A549 (cell line): ENCODE measurements around the gene IL33. TPM values are rescaled to one million over a fixed set of nuclear protein-coding genes. Genes with fewer than 3 reads are reported as not detected.

ENCODE experiments used
- ATAC-seq, 2 experiments: fragments of 200-7000 bp in 1 of 2; fragments of >200 bp in 1 of 2; cut with Nextera tagmentation in 1 of 2; cut with Tn5 transposase in 1 of 2; 3 replicates each; pipeline versions ENCODE4 v1.8.0 to v1.9.1; 2018 to 2020; ENCODE audit warnings: mild to moderate bottlenecking in 1 of 2, moderate library complexity in 1 of 2
- CTCF ChIA-PET: fragments of 300-600 bp; sonication (Branson Sonifier 250); formaldehyde crosslinking; extraction: SDS; loops from one replicate; lab custom pipeline; 2021; ENCODE audit warnings: antibody characterized with exemption, inconsistent platforms; lab: Yijun Ruan, JAX
- POLR2A ChIA-PET: fragments of 350-600 bp; formaldehyde crosslinking; extraction: SDS; loops from one replicate; lab custom pipeline; 2021; ENCODE audit warnings: antibody characterized with exemption, inconsistent platforms; lab: Yijun Ruan, JAX
- DNase-seq, 2 experiments: peaks; one replicate each; pipeline versions ENCODE4 v3.0.0 to v3.0.0-alpha.2; 2011 to 2016; ENCODE audit warnings: low read depth in 1 of 2, low spot score in 1 of 2
- FAIRE-seq: peaks from 2 replicates; lab custom pipeline; 2011; peaks lifted over from hg19 to GRCh38; lab: Jason Lieb, UNC
- H3K27ac ChIP-seq, 2 experiments: fragments of >200 bp; sonication (Bioruptor Twin); formaldehyde crosslinking; 3 replicates each; pipeline ENCODE4 v1.5.1; 2016 to 2017
- H3K4me1 ChIP-seq: fragments of >200 bp; sonication (Bioruptor Twin); formaldehyde crosslinking; 3 replicates; pipeline ENCODE4 v1.6.1; 2016
- H3K4me2 ChIP-seq: fragments of >200 bp; sonication (Bioruptor Twin); formaldehyde crosslinking; 3 replicates; pipeline ENCODE4 v1.6.1; 2016
- H3K4me3 ChIP-seq: fragments of >200 bp; sonication (Bioruptor Twin); formaldehyde crosslinking; 3 replicates; pipeline ENCODE4 v1.5.1; 2016
- H3K9me3 ChIP-seq: fragments of >200 bp; sonication (Bioruptor Twin); formaldehyde crosslinking; 3 replicates; pipeline ENCODE4 v1.6.1; 2016
- ATOH8 ChIP-seq: fragments of 250-450 bp; sonication (Bioruptor Pico); IDR thresholded peaks from 2 replicates; pipeline ENCODE4 v1.5.0; 2020; ENCODE audit warnings: low read depth, mild to moderate bottlenecking, moderate library complexity
- BCL3 ChIP-seq: fragments of >200 bp; sonication (Bioruptor Twin); formaldehyde crosslinking; IDR thresholded peaks from 3 replicates; pipeline ENCODE4 v1.6.1; 2016
- CHD2 ChIP-seq: fragments of 150-350 bp; IDR thresholded peaks from 2 replicates; pipeline ENCODE4 v1.6.1; 2014; ENCODE audit warnings: low read length; ENCODE audit not compliant: partially characterized antibody
- CHD4 ChIP-seq: fragments of 200-600 bp; sonication (generic); IDR thresholded peaks from 2 replicates; pipeline ENCODE4 v1.6.1; 2016; ENCODE audit warnings: antibody characterized with exemption, mild to moderate bottlenecking, borderline replicate concordance
- ELK1 ChIP-seq: fragments of 150-350 bp; IDR thresholded peaks from 2 replicates; pipeline ENCODE4 v1.6.1; 2014; ENCODE audit warnings: low read depth, mild to moderate bottlenecking, low read length
- EP300 ChIP-seq, 2 experiments: fragments of >200 bp; sonication (Bioruptor Twin); formaldehyde crosslinking; IDR thresholded peaks; 2 replicates in 1 of 2; 3 replicates in 1 of 2; pipeline ENCODE4 v1.6.1; 2016 to 2017
- ESRRA ChIP-seq: fragments of 150-350 bp; IDR thresholded peaks from 2 replicates; pipeline ENCODE4 v1.6.1; 2014; ENCODE audit warnings: mild to moderate bottlenecking, low read length, borderline replicate concordance
- GATA3 ChIP-seq: IDR thresholded peaks from 2 replicates; pipeline ENCODE4 v1.6.1; 2012; ENCODE audit warnings: borderline replicate concordance
- HOXA7 ChIP-seq: fragments of 250-450 bp; sonication (Bioruptor Pico); IDR thresholded peaks from 2 replicates; pipeline ENCODE4 v1.5.0; 2020; ENCODE audit warnings: mild to moderate bottlenecking, moderate library complexity
- JUNB ChIP-seq: fragments of >200 bp; sonication (Bioruptor Twin); formaldehyde crosslinking; IDR thresholded peaks from 2 replicates; pipeline ENCODE4 v1.6.1; 2016
- KDM1A ChIP-seq: fragments of 200-600 bp; sonication (generic); IDR thresholded peaks from 2 replicates; pipeline ENCODE4 v1.6.1; 2016; ENCODE audit warnings: low read depth, mild to moderate bottlenecking
- MAFK ChIP-seq: fragments of 450-650 bp; IDR thresholded peaks from 2 replicates; pipeline ENCODE4 v1.6.1; 2014; ENCODE audit not compliant: partially characterized antibody
- MYC ChIP-seq: IDR thresholded peaks from 2 replicates; pipeline ENCODE4 v1.6.1; 2012; ENCODE audit warnings: mild to moderate bottlenecking, inconsistent platforms, low read length, improper control_type of control experiment, borderline replicate concordance
- NPAS2 ChIP-seq: fragments of 250-450 bp; sonication (Bioruptor Pico); IDR thresholded peaks from 2 replicates; pipeline ENCODE4 v1.8.0; 2022; ENCODE audit warnings: mild to moderate bottlenecking, moderate library complexity, borderline replicate concordance
- PBX3 ChIP-seq: IDR thresholded peaks from 2 replicates; pipeline ENCODE4 v1.6.1; 2012
- PHF8 ChIP-seq: fragments of 200-600 bp; sonication (generic); IDR thresholded peaks from 2 replicates; pipeline ENCODE4 v1.6.1; 2016; ENCODE audit warnings: low read depth, mild to moderate bottlenecking, antibody characterized with exemption, moderate library complexity, borderline replicate concordance
- RCOR1 ChIP-seq: fragments of 150-350 bp; IDR thresholded peaks from 2 replicates; pipeline ENCODE4 v1.6.1; 2014; ENCODE audit warnings: antibody characterized with exemption, low read length, low read depth
- REST ChIP-seq: fragments of 200-600 bp; sonication (generic); IDR thresholded peaks from 2 replicates; pipeline ENCODE4 v1.6.1; 2016; ENCODE audit warnings: antibody characterized with exemption, mild to moderate bottlenecking, moderate library complexity
- ZC3H11A ChIP-seq: fragments of 450-650 bp; IDR thresholded peaks from 2 replicates; pipeline ENCODE4 v1.6.1; 2014; ENCODE audit warnings: antibody characterized with exemption, mild to moderate bottlenecking
- ZFP36 ChIP-seq: fragments of 450-650 bp; IDR thresholded peaks from 2 replicates; pipeline ENCODE4 v1.6.1; 2014; ENCODE audit warnings: borderline replicate concordance; ENCODE audit not compliant: partially characterized antibody
- ZNF302 ChIP-seq: fragments of 250-450 bp; sonication (Bioruptor Pico); IDR thresholded peaks from 2 replicates; pipeline ENCODE4 v1.9.0; 2021; ENCODE audit warnings: inconsistent platforms, mild to moderate bottlenecking, moderate library complexity
- ZSCAN20 ChIP-seq: fragments of 250-450 bp; sonication (Bioruptor Pico); IDR thresholded peaks from 2 replicates; pipeline ENCODE4 v1.8.0; 2022; ENCODE audit warnings: mild to moderate bottlenecking, moderate library complexity
- WGBS: methylation state at CpG from one replicate; pipeline ENCODE4 v1.1.6; 2017; ENCODE audit errors: missing lambda C conversion rate; 5-methylcytosine and 5-hydroxymethylcytosine counted together
- polyA plus RNA-seq, 4 experiments: library from polyadenylated mRNA; depleted of rRNA in 3 of 4; stranded (reverse); fragments of >200 nt; fragmentation: RNase III in 1 of 4; extraction: RNeasy Plus Mini Kit Qiagen cat#74134 plus additional on column Dnase treatment in 1 of 4; gene quantifications; 2 replicates in 3 of 4; 3 replicates in 1 of 4; pipeline ENCODE4 v1.2.3, GENCODE V29; 2011 to 2017

Gene IL33
- polyA plus RNA-seq, 2 of the 4 experiments (the other 2 are of a cell fraction) = 0.31 to 0.72 TPM

- Histone ChIP-seq H3K9me3 (peaks cover 3% of the 10 kb centered on the region; the same call in 1 of the 3 replicates), H3K4me3 (no peak overlapping the region), H3K4me2 (no peak overlapping the region), H3K27ac (no peak overlapping the region), H3K4me1 (0 out of 3 replicates have a peak, but pooled peaks cover 6% of the 10 kb centered on the region)
- ChIA-PET CTCF (interaction anchor here (1.0 kb wide), 1 partner anchor 136 kb away, joined by 3 read pairs; no protein-coding TSS in a partner anchor), POLR2A (no interaction called here)
- TF ChIP-seq JUNB = no peak
- no peak for TF ChIP-seq NPAS2 (CRISPR knock-in tag)
- TF ChIP-seq REST = no peak
- TF ChIP-seq BCL3 = no peak
- TF ChIP-seq HOXA7 (CRISPR knock-in tag) = no peak
- TF ChIP-seq ZSCAN20 (CRISPR knock-in tag) = no peak
- TF ChIP-seq CHD4 = no peak
- TF ChIP-seq ZNF302 (CRISPR knock-in tag) = no peak
- TF ChIP-seq ESRRA = no peak
- TF ChIP-seq PHF8 = no peak
- TF ChIP-seq GATA3 = no peak
- DNase-seq (no peak), ATAC-seq (no peak), FAIRE-seq (no peak)
- WGBS = 77% methylated on average over 3 of the region's 3 CpGs
These were observed 395 bp downstream of the IL33 start for GRCh38 chr9:6216002-6216401.

- H3K27ac ChIP-seq = no peak overlapping the region
- no peak for FAIRE-seq
- H3K4me1 ChIP-seq = 0 out of 3 replicates have a peak, but pooled peaks cover 6% of the 10 kb centered on the region
- H3K4me3 ChIP-seq = no peak overlapping the region
- DNase-seq = no peak
- TF ChIP-seq ZC3H11A = no peak
- no peak for TF ChIP-seq PBX3
- TF ChIP-seq ATOH8 (CRISPR knock-in tag) = no peak
- TF ChIP-seq CHD2 = no peak
- no peak for TF ChIP-seq CHD4
- TF ChIP-seq JUNB = no peak
- no peak for TF ChIP-seq MYC
- no peak for TF ChIP-seq RCOR1
- no peak for TF ChIP-seq ESRRA
- TF ChIP-seq HOXA7 (CRISPR knock-in tag) = no peak
- TF ChIP-seq EP300 (IDR thresholded peaks at IDR 0.05) = no peak
- no peak for TF ChIP-seq ZFP36
- no peak for TF ChIP-seq KDM1A
- no peak for TF ChIP-seq ELK1
- TF ChIP-seq ZSCAN20 (CRISPR knock-in tag) = no peak
- no peak for TF ChIP-seq MAFK
- TF ChIP-seq, all 56 proteins: peak for 0
- no peak for ATAC-seq
- Histone ChIP-seq H3K9me3 (no peaks in the 10 kb centered on the region), H3K4me2 (no peak overlapping the region)
- 35% methylated on average over 1 of the region's 1 CpG for WGBS
- ChIA-PET CTCF (interaction anchor here (1.2 kb wide), 1 partner anchor 17 kb away, joined by 3 read pairs; no protein-coding TSS in a partner anchor), POLR2A (no interaction called here)
These were observed 1.3 kb downstream of the IL33 start for GRCh38 chr9:6216951-6217350.
